Medulla oblongata (tissue), 1 donor: ENCODE results near the gene NTNG2.
A peak's percentile ranks its signal among the peaks of the same experiment; 100 is the strongest.

Source experiments
- DNase-seq: peaks from one replicate; pipeline ENCODE4 v3.0.0-alpha.2; 2015; ENCODE audit errors: extremely low spot score

Gene NTNG2

DNA sequence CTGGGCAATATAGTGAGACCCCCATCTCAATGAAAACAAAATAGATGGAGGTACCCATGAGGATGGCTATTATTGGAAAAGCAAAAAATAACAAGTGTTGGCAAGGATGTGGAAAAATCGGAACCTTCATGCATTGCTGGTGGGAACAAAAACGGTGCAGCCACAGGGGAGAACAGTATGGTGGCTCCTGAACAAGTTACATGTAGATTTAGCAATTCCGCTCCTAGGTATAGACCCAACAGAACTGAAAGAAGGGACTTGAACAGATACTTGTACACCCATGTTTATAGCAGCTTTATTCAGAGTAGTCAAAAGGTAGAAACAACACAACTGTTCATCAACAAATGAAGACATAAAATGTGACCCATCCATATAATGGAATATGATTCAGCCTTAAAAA lies 43.0 kb downstream of the NTNG2 start:
- DNase-seq, result no peak

GRCh38 chr9:132207215-132207614 lies 45.4 kb downstream of the NTNG2 start:
- DNase-seq, result no peak

DNA sequence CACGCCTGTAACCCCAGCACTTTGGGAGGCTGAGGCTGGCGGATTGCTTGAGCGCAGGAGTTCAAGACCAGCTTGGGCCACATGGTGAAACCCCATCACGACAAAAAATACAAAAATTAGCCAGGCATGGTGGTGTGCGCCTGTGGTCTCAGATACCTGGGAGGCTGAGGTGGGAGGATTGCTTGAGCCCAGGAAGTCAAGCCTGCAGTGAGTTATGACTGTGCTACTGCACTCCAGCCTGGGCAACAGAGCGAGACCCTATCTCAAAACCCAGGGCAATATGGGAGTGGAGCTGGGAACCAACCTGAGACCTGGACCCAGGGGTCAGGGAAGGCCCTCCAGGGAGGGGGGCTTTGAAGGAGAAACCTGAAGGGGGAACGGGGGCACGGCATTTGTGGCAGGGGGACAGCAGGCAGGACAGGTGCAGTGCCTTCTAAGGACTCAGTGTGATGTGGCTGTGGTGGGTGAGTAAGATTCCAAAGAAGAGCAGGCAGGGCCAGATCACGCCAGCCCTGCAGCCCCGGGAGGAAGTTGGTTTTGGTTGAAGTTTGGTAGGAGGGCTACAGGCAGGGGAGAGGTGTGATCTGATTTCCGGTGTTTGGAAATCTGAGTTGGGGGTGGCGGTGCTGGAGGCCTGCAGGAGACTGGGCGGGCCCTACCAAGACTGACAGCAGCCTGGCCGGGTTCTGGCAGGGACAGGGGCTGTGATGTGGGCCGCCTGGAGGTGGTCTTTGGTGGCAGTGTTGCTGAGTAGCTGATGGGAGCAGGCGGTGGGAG lies 46.2 kb downstream of the NTNG2 start:
- DNase-seq, result no peak

GRCh38 chr9:132209228-132209627 lies 47.4 kb downstream of the NTNG2 start:
- no peak for DNase-seq

DNA sequence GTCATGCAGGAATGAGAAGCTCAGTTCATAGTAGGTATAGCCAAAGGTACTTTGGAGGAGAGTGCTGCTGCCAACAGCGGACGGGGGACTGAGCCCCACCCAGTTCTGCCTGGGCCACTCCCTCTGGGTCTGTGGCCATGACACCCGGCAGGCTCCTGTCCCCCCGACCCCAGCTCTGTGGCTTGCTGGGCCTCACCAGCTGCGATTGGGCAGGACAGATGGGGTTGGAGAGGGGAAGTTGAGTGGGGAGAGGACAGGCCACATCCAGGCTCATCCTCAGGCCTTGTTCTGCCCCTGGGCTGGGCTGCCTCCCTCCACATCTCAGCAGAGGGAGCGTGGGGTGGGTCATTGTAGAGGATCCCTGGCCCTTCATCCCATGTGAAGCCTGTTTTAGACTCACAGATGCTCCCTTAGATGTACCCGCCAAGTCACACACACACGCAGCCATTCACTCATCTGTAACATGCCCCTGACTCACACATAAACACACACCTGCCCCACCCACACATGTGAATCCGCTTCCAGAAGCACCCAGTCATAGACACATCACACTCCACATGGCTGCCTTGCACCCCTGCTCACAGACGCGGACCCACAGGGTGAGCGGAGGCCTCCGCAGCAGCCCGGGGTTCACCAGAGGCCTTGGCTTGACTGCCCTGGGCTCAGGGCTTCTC lies 48.8 kb downstream of the NTNG2 start:
- DNase-seq, result no peak

DNA sequence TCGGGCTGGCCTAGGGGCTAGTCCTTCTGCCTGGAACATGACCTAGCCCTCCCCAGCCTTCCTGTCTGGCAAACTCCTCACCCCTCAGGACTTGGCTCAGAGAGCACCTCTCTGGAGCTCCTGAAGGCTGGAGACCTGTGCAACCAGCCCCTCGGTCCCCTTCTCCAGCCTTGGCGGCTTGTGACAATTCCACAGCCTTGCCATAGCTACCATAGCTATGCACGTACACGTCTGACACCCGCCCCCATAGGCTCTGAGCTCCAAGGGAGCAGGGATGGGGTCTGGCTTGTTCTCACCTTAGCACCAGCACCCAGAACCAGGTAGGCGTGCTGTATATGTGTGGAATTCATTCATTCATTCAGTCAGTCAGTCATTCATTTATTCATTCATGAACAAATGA lies 49.7 kb downstream of the NTNG2 start:
- DNase-seq, result no peak

- DNase-seq, result peak; percentile 87
Measured at GRCh38 chr9:132214027-132214622, 52.3 kb downstream of the NTNG2 start.

DNA sequence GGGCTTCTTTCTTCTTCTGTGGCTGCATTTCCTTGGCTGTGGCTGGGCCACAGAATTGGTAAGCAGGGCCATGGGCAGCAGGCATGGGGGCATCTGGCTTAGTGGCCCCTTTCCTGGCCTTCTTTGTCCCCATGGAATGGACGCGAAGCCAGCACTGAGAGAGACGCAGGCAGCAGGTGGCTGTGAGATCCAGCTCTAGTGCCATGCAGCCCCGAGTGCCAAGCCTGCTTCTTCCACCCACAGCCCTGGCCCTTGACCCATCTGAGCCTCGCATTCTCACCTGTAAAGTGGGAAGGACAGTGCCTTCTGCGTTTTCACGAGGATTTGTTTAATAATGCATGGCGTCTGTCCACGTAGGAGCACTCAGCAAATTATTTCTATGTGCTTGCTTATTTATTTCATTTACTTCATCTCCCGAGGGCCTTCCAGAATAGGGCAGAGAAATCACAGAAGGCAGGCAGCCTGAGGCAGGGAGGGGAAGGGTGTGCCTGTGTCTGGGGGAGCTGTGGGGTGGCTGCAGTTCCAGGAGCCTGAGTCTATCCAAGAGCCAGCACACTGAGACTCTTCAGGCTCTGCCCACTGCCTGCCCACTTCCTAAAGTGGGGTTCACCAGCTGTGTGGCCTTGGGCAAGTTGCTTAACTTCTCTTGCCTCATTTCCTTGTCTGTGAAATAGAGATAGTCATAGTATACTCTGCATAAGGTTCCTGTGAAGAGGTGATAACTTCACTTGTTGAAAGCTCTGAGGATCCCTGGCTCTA lies 55.2 kb downstream of the NTNG2 start:
- DNase-seq, result peak; percentile 12

GRCh38 chr9:132218208-132218607 lies 56.4 kb downstream of the NTNG2 start:
- DNase-seq, result no peak

- no peak for DNase-seq
Measured at GRCh38 chr9:132221941-132222340, 60.1 kb downstream of the NTNG2 start.

DNA sequence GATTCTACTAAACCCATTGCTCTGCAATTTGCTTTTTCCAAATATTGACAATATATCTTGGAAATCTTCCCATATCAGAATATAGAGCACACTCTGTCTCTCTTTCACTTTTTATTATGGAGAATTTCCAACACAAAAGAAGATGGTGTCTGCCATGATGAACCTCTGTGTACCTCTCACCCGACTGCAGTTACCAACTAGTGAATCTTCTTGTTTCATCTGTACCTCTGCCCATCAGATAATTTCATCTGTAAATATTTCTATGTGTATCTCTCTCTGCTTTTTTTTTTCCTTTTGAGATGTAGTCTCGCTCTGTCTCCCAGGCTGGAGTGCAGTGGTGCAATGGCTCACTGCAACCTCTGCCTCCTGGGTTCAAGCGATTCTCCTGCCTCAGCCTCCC lies 62.8 kb downstream of the NTNG2 start:
- no peak for DNase-seq

DNA sequence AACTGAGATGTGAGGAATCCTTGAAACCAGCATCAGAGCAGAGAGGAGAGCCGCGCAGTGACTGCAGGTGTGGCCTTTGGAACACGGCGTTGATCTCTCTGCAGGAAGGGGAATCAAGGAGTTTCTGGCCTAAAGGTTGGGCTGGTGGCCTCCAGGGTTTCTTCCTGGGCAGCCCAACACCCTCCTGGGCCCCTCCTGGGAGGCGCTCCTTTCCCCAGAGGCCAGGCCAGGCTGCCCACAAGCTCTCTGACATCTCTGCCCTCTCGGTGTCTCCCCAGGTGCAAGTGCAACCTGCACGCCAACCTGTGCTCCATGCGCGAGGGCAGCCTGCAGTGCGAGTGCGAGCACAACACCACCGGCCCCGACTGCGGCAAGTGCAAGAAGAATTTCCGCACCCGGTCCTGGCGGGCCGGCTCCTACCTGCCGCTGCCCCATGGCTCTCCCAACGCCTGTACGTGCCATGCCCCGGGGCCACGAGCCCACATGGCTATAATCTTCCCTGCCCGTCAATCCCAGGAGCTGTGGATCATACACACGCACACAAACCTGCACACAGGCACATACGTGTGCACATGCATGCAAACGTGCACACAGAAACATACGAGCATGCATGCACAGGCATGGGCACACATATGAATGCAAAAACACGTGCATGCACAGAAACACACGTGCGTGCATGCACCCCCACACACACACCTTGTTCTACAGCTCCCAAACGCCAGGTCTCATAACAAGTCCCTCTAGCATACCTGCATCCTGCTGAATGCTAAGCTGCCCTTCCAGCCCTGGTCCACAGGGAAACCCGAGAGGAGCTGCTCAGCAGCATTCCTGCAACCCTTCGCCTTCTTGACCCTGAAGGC lies 64.9 kb downstream of the NTNG2 start:
- no peak for DNase-seq

- no peak for DNase-seq
Measured at GRCh38 chr9:132228062-132228461, 66.2 kb downstream of the NTNG2 start.

GRCh38 chr9:132230605-132231004 lies 68.7 kb downstream of the NTNG2 start:
- DNase-seq, result no peak

DNA sequence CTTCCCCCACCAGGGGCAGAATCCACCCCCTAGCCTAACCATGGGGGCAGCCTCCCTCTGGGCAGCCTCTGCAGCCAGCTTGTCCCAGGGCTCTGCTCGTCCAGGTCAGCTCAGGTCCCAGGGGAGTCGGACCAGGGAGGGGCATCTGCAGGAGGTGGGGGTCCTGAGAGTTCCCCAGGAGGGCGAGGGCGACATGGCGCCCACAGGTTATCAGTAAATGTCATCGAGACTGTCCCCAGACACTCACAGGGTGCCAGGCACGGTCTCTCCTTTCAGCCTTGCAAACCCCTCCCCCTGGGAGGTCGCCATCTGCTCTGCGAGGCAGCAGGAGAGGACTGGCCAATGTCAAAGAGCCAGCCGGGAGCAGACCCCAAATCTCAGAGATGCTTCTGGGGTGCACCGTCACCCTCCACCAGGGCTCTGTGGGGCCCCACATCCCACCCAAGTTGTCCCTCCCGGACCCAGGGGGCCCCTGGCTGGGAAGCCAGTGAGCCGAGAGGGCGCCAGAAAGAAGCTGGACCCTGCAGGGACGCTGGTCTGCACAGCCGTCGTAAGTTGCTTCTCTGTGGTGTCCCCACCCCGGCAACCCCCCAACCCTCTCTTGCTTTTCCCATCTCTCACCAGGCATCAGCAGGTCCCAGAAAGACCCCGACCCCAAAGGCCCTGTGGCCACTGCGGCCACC lies 69.3 kb downstream of the NTNG2 start:
- no peak for DNase-seq

DNA sequence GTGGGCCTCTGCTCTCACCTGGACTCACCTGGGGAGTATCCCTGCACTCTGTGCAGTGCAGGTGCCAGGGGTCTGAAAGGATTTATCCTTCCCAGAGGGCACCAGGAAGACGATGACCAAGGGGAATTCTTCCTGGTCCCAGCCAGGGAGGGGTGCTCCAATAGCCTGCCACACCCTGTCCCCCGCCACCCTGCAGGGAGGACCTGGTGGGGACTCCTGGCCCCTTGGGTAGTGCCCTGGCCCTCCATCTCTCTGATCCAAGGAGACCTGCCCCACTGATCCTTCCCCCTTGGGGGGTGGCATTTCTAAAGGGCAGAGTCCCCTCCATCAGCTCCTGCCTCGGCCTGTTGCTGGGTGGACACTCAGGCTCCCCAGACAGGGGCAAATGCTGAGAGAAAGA lies 70.7 kb downstream of the NTNG2 start:
- no peak for DNase-seq

GRCh38 chr9:132233138-132233537 lies 71.3 kb downstream of the NTNG2 start:
- no peak for DNase-seq

DNA sequence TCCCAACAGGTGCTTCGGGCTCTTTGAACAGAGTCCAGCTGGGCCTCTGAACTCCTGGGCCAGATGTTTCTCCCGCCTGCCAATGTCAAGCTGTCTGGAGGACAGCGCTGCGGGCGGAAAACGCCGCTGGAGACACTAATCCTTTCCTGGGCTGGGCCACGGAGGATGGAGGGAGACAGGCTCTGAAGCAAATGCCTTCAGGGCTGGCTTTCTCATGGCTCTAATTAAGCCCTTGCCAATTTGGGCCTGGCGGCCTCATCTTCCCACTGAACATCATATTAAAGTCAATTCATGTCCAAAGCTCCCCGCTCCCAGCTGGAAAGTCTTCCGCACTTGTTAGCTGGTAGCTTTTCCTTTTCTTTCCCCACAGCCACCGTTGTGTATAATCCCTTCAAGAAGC lies 72.7 kb downstream of the NTNG2 start:
- DNase-seq, result peak; percentile 20

DNA sequence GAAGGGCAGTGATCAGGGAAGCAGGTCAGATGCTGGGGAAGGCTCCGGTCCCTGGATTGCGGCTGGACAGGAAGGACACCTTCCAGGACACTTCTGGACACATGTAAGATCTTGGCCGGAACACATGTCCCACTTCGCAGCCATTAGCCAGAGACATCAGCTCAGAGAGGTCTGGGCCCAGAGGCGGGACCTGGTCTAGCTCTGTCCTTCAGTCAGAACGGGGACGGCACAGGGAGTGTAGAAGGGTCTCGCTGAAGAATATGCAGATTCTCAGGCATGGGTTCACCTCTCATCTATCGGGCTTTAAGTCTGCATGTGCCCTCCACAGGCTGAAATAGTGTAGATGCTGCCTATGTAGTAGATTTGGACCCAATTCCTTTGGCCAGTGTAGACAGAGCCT lies 73.3 kb downstream of the NTNG2 start:
- DNase-seq, result no peak

DNA sequence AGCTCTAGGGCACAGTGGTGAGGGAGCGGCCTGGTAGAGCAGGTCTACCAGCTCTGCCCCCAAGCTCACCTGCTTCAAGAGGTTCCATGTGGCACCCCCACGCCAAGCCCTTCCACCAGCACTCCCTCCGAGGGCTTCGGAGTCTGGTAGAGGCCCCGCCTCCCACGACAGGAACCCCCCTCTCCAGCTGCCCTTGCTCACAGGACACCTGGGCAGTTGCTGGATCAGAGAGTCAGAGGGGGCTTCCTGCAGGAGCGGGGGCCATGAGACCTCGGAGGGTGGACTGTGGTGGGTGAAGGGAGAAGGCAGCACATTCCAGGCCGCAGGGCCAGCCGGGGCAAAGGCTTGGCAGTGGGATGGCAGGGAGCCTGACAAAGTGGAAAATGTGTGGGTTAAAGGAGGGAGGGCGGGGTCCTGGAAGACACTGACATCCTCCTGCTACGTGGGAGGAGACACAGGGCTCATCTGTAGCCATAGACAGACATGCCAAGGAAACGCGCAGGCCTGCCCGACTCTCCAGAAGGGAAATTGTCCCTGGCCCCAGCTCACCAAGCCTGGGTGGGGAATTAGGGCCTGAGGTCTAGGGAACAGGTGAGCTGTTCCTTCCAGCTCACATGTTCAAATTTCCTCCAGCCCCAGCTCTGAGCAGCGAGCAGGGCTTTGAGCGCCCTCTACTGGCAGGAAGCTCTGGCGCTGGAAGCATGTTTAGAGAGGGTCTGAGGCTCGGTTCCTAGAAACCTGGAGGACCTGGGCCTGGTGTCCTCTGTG lies 74.2 kb downstream of the NTNG2 start:
- peak; percentile 89 for DNase-seq
